Measurements from ENCODE around the gene ZMYND15. TPM values are rescaled to one million over a fixed set of nuclear protein-coding genes. Genes with fewer than 3 reads are reported as not detected.

Gene ZMYND15
- total and polyA plus RNA-seq, 2 of the 4 experiments (the other 2 are of a cell fraction), result 0.07 TPM; not detected in 1

DNA sequence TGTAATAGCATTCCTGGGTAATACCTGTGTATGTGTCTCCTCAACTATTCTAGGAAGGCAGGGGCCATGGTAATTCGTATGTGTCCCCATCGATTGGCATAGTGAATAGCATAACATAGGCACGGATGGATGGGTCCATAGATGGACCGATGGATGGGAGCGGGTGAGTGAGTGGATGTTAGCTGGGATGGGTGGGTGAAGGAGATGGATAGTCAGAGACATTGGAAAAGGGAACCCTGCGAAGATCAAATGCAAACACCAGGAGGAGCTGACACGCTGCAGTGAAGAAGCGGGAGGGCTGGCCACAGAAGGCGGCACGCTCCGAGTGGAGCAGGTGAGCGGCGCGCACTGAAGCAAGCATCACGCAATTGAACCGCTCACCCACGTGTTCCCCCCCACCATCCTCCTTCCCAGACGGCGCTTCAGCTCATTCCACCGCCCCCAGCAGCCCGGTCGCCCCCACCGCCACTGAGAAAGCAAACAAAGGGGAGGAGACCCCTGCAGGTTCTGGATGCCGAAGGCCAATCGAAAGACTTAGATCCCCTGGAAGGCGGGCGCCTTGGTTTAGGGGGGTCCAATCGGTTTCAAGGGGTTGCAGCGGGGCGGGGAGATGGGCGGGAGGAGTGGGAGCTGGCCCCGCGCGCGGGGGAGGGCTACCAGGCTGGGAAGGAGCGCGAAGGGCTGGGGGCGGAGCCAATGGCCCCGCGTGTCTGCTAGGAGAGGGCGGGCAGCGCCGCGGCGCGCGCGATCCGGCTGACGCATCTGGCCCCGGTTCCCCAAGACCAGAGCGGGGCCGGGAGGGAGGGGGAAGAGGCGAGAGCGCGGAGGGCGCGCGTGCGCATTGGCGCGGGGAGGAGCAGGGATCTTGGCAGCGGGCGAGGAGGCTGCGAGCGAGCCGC is 29.6 kb upstream of the ZMYND15 start, which contains the start of gene ARRB2:
TSS of gene ARRB2 (plus strand) at position 839 of the 899 bp plus-strand sequence. CDS start 90 bp downstream, outside the sequence.
- POLR2A ChIA-PET (ENCODE audit: unreplicated experiment), result no interaction called here
- H4K8ac ChIP-seq (ENCODE audit: low read depth in 2 of 2, low read length in 2 of 2), result peak within 1 kb of the TSS in 1 of 2 experiments; percentile 14; a peak in 1 of 4 replicates
- peak within 1 kb of the TSS; percentile 49 for H3K4me3 ChIP-seq (ENCODE audit: insufficient read depth, low read depth, low read length)
- no peaks in the 10 kb centered on the region for H3K36me3 ChIP-seq (ENCODE audit: control insufficient read depth, insufficient read depth, low read length)
- H3K9me1 ChIP-seq (ENCODE audit: insufficient read depth, low read length), result peaks cover 10% of the 10 kb centered on the region
- no peaks in the 10 kb centered on the region for H3K9me3 ChIP-seq (ENCODE audit: control insufficient read depth, insufficient read depth, low read length)
- peaks cover 9% of the 10 kb centered on the region for H3K4me1 ChIP-seq (ENCODE audit: control insufficient read depth, insufficient read depth, low read length)
- H3K56ac ChIP-seq (ENCODE audit: extremely low read depth, insufficient read depth, low read length), result peak within 1 kb of the TSS; percentile 25
- no peak within 1 kb of the TSS for H2BK20ac ChIP-seq (ENCODE audit: low read depth, low read length)
- H2BK120ac ChIP-seq (ENCODE audit: low read depth, low read length), result no peak within 1 kb of the TSS
- intact Hi-C loops (cut with micrococcal nuclease) (loop anchor here (1.0 kb wide), 2 partner anchors 80 to 179 kb away; no protein-coding TSS in a partner anchor), dilution Hi-C loops (cut with HindIII; ENCODE audit: low sequenced_read_pairs, unreplicated experiment) (no loop called here), in situ Hi-C loops (cut with MboI; ENCODE audit: low sequenced_read_pairs) (loop anchor here (10.0 kb wide), 1 partner anchor 175 kb away; no protein-coding TSS in a partner anchor)
- H2BK15ac ChIP-seq (ENCODE audit: low read depth, low read length), result no peak within 1 kb of the TSS
- no peaks in the 10 kb centered on the region for H3K27me3 ChIP-seq (ENCODE audit: control insufficient read depth, insufficient read depth, low read length)
- peak; percentile 96 for ATAC-seq (ENCODE audit: low read depth)
- H4K91ac ChIP-seq (ENCODE audit: insufficient read depth, low read depth, low read length), result no peak within 1 kb of the TSS; the same call in 1 of the 2 replicates
- no peak within 1 kb of the TSS; the same call in 1 of the 2 replicates for H3K27ac ChIP-seq (ENCODE audit: insufficient read depth, low read length)
- no peak within 1 kb of the TSS for H3K14ac ChIP-seq (replicated peaks; ENCODE audit: low read depth, low read length)
- peak within 1 kb of the TSS; percentile 59; the same call in 1 of the 2 replicates for H3K23ac ChIP-seq (ENCODE audit: low read depth, low read length)
- peaks cover 4% of the 10 kb centered on the region; the same call in 1 of the 2 replicates for H4K20me1 ChIP-seq (ENCODE audit: insufficient read depth, low read length)
- WGBS, 2 experiments (ENCODE audit: extremely low coverage in 2 of 2, insufficient read length in 1 of 2), result 0% methylated on average over 15 of the region's 67 CpGs; no CpG with 5 or more reads in 1 of the 2 experiments
- peak within 1 kb of the TSS; percentile 97 for H3K4me2 ChIP-seq (ENCODE audit: low read depth, low read length)
- H4K5ac ChIP-seq (ENCODE audit: low read depth, low read length), result no peak within 1 kb of the TSS
- H2AFZ ChIP-seq (replicated peaks; ENCODE audit: low read length, poor library complexity), result peak within 1 kb of the TSS; percentile 88
- peak within 1 kb of the TSS; percentile 48; the same call in 1 of the 2 replicates for H2AK5ac ChIP-seq (ENCODE audit: low read depth, low read length)
- peak within 1 kb of the TSS; percentile 47 for H3K9ac ChIP-seq (ENCODE audit: low read depth, low read length)
- H3K79me1 ChIP-seq (ENCODE audit: low read depth in 1 of 2, low read length in 2 of 2), result peaks cover 3% of the 10 kb centered on the region in 2 experiments
- BruUV-seq (replicated peaks), result no TSS peak
- H3K18ac ChIP-seq (ENCODE audit: low read depth, low read length), result no peak within 1 kb of the TSS
- CTCF ChIA-PET, result interaction anchor here (0.5 to 1.2 kb wide), 4 partner anchors 31 to 199 kb away, joined by 3 to 5 read pairs (median 3); no protein-coding TSS in a partner anchor
- peak within 1 kb of the TSS; percentile 80 for H2AK9ac ChIP-seq (replicated peaks; ENCODE audit: low read depth, low read length, poor library complexity)
- no peak within 1 kb of the TSS for H2BK5ac ChIP-seq (ENCODE audit: low read depth, low read length, poor library complexity, severe bottlenecking)
- peak; percentile 98 for DNase-seq
- no peak within 1 kb of the TSS for H3K4ac ChIP-seq (ENCODE audit: low read depth, low read length)
- TF ChIP-seq RCOR1 (IDR thresholded peaks at IDR 0.05; ENCODE audit: insufficient replicate concordance, low read length) (peak; percentile 61), MAZ (IDR thresholded peaks at IDR 0.05; ENCODE audit: borderline replicate concordance, low read depth, low read length) (peak; percentile 98), MXI1 (IDR thresholded peaks at IDR 0.05; ENCODE audit: borderline replicate concordance, low read depth, low read length) (peak; percentile 66; the same call in 1 of the 2 replicates), POLR2A (IDR thresholded peaks at IDR 0.05; ENCODE audit: low read depth, low read length) (no peak), NFE2L2 (IDR thresholded peaks at IDR 0.05; ENCODE audit: low read depth, low read length) (no peak), CEBPB (IDR thresholded peaks at IDR 0.05; ENCODE audit: low read depth, low read length) (0 out of 2 replicates have a peak, but pooled peaks have one; percentile 32), RAD21 (IDR thresholded peaks at IDR 0.05; ENCODE audit: low read length) (peak; percentile 80), RFX5 (IDR thresholded peaks at IDR 0.05; ENCODE audit: low read depth, low read length) (no peak), CHD1 (IDR thresholded peaks at IDR 0.05; ENCODE audit: low read depth, low read length) (no peak)
- TF ChIP-seq, protein P1, sequence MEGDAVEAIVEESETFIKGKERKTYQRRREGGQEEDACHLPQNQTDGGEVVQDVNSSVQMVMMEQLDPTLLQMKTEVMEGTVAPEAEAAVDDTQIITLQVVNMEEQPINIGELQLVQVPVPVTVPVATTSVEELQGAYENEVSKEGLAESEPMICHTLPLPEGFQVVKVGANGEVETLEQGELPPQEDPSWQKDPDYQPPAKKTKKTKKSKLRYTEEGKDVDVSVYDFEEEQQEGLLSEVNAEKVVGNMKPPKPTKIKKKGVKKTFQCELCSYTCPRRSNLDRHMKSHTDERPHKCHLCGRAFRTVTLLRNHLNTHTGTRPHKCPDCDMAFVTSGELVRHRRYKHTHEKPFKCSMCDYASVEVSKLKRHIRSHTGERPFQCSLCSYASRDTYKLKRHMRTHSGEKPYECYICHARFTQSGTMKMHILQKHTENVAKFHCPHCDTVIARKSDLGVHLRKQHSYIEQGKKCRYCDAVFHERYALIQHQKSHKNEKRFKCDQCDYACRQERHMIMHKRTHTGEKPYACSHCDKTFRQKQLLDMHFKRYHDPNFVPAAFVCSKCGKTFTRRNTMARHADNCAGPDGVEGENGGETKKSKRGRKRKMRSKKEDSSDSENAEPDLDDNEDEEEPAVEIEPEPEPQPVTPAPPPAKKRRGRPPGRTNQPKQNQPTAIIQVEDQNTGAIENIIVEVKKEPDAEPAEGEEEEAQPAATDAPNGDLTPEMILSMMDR (conservative IDR thresholded peaks at IDR 0.05; ENCODE audit: low read depth, low read length), result peak; percentile 77
- TF ChIP-seq, protein P2, sequence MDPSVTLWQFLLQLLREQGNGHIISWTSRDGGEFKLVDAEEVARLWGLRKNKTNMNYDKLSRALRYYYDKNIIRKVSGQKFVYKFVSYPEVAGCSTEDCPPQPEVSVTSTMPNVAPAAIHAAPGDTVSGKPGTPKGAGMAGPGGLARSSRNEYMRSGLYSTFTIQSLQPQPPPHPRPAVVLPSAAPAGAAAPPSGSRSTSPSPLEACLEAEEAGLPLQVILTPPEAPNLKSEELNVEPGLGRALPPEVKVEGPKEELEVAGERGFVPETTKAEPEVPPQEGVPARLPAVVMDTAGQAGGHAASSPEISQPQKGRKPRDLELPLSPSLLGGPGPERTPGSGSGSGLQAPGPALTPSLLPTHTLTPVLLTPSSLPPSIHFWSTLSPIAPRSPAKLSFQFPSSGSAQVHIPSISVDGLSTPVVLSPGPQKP (IDR thresholded peaks at IDR 0.05; ENCODE audit: borderline replicate concordance, low read depth, low read length), result no peak
- TF ChIP-seq, protein P3, sequence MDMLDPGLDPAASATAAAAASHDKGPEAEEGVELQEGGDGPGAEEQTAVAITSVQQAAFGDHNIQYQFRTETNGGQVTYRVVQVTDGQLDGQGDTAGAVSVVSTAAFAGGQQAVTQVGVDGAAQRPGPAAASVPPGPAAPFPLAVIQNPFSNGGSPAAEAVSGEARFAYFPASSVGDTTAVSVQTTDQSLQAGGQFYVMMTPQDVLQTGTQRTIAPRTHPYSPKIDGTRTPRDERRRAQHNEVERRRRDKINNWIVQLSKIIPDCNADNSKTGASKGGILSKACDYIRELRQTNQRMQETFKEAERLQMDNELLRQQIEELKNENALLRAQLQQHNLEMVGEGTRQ (IDR thresholded peaks at IDR 0.05; ENCODE audit: low read depth, low read length), result peak; percentile 65; the same call in 1 of the 2 replicates
